Osteoblast (primary cell): ENCODE results near the gene CLPX. TPM values are rescaled to one million over a fixed set of nuclear protein-coding genes. Genes with fewer than 3 reads are reported as not detected.
"Not testable (repeated sequence)": the region's sequence is repeated elsewhere in the genome, so short reads cannot be mapped to it uniquely, and the experiment has no call there.

Experiments used
- DNase-seq: peaks from one replicate; pipeline ENCODE4 v3.0.0; 2011; ENCODE audit warnings: low spot score, mixed read lengths; ENCODE audit not compliant: insufficient read length; ENCODE audit errors: missing footprints
- H2AFZ ChIP-seq: 2 replicates; pipeline ENCODE4 v1.6.0; 2011; ENCODE audit warnings: mild to moderate bottlenecking, low read length
- H3K27ac ChIP-seq: 2 replicates; pipeline ENCODE4 v1.5.1; 2011; ENCODE audit warnings: mild to moderate bottlenecking, low read depth, low read length, moderate library complexity
- H3K27me3 ChIP-seq: 2 replicates; pipeline ENCODE4 v1.6.0; 2012; ENCODE audit warnings: mild to moderate bottlenecking, control low read depth, inconsistent platforms, low read length, moderate library complexity; ENCODE audit not compliant: insufficient read depth
- H3K36me3 ChIP-seq: 2 replicates; pipeline ENCODE4 v1.5.1; 2011; ENCODE audit warnings: mild to moderate bottlenecking, low read length, control low read depth, moderate library complexity; ENCODE audit not compliant: insufficient read depth
- H3K4me1 ChIP-seq: 2 replicates; pipeline ENCODE4 v1.5.1; 2011; ENCODE audit warnings: mild to moderate bottlenecking, low read length, control low read depth, moderate library complexity; ENCODE audit not compliant: insufficient read depth
- H3K4me2 ChIP-seq: 2 replicates; pipeline ENCODE4 v1.6.0; 2011; ENCODE audit warnings: mild to moderate bottlenecking, low read length; ENCODE audit not compliant: insufficient read depth
- H3K4me3 ChIP-seq: fragments of 200-600 bp; sonication (generic); 3 replicates; pipeline ENCODE4 v1.5.1; 2012; ENCODE audit warnings: mild to moderate bottlenecking, low read length, inconsistent platforms; ENCODE audit not compliant: insufficient read depth
- H3K79me2 ChIP-seq: 2 replicates; pipeline ENCODE4 v1.6.0; 2012; ENCODE audit warnings: mild to moderate bottlenecking, low read length, control low read depth, inconsistent platforms; ENCODE audit not compliant: insufficient read depth
- H3K9me3 ChIP-seq: 2 replicates; pipeline ENCODE4 v1.5.1; 2011; ENCODE audit warnings: low read depth, low read length, control low read depth
- H4K20me1 ChIP-seq: 2 replicates; pipeline ENCODE4 v1.6.0; 2012; ENCODE audit warnings: mild to moderate bottlenecking, low read length, control low read depth; ENCODE audit not compliant: insufficient read depth
- CTCF ChIP-seq: IDR thresholded peaks from 2 replicates; pipeline ENCODE4 v1.5.1; 2011; ENCODE audit warnings: mild to moderate bottlenecking, low read depth, low read length, moderate library complexity; ENCODE audit errors: extremely low read depth
- total RNA-seq: library from RNA; depleted of rRNA; stranded (reverse); fragments of >200 nt; gene quantifications from 2 replicates; pipeline ENCODE4 v1.2.3, GENCODE V29; 2012

CLPX gene
- total RNA-seq = 39.5 and 46.7 TPM in 2 replicates

GRCh38 chr15:65184868-65185717 lies at the start of gene CLPX:
Gene CLPX, minus strand, starts transcription at chr15:65185342. Its CDS starts 189 bp downstream, at chr15:65185153.
- no peaks in the 10 kb centered on the region for H3K27me3 ChIP-seq
- peaks cover 3% of the 10 kb centered on the region for H3K4me1 ChIP-seq
- H3K4me2 ChIP-seq = peak within 1 kb of the TSS; percentile 85
- peak within 1 kb of the TSS; percentile 95 for H2AFZ ChIP-seq
- TF ChIP-seq CTCF = no peak
- H3K27ac ChIP-seq = peak within 1 kb of the TSS; percentile 69
- peaks cover 51% of the 10 kb centered on the region for H3K79me2 ChIP-seq
- peaks cover 24% of the 10 kb centered on the region for H4K20me1 ChIP-seq
- peak; percentile 96 for DNase-seq
- H3K36me3 ChIP-seq = peaks cover under 1% of the 10 kb centered on the region
- no peaks in the 10 kb centered on the region for H3K9me3 ChIP-seq
- H3K4me3 ChIP-seq = peak within 1 kb of the TSS; percentile 91

- Histone ChIP-seq H4K20me1 (no peaks in the 10 kb centered on the region), H3K27ac (no peak overlapping the region), H3K79me2 (no peaks in the 10 kb centered on the region), H3K4me3 (no peak overlapping the region), H3K4me1 (no peaks in the 10 kb centered on the region), H2AFZ (no peak overlapping the region), H3K27me3 (no peaks in the 10 kb centered on the region), H3K9me3 (no peaks in the 10 kb centered on the region), H3K4me2 (no peak overlapping the region), H3K36me3 (no peaks in the 10 kb centered on the region)
- no peak for TF ChIP-seq CTCF
- no peak for DNase-seq
Observed at GRCh38 chr15:65233696-65234095, 48.6 kb upstream of the CLPX start.

- Histone ChIP-seq H3K4me1 (no peaks in the 10 kb centered on the region), H4K20me1 (no peaks in the 10 kb centered on the region), H3K4me2 (no peak overlapping the region), H3K36me3 (no peaks in the 10 kb centered on the region), H3K27me3 (no peaks in the 10 kb centered on the region), H3K79me2 (no peaks in the 10 kb centered on the region), H3K27ac (no peak overlapping the region), H2AFZ (no peak overlapping the region), H3K9me3 (no peaks in the 10 kb centered on the region), H3K4me3 (no peak overlapping the region)
- TF ChIP-seq CTCF = no peak
- no peak for DNase-seq
Observed at GRCh38 chr15:65232520-65232919, 47.4 kb upstream of the CLPX start.

GRCh38 chr15:65231306-65231705 lies 46.2 kb upstream of the CLPX start:
- TF ChIP-seq CTCF = no peak
- H3K79me2 ChIP-seq = no peaks in the 10 kb centered on the region
- no peaks in the 10 kb centered on the region for H3K36me3 ChIP-seq
- H3K27me3 ChIP-seq = no peaks in the 10 kb centered on the region
- no peak for DNase-seq
- H2AFZ ChIP-seq = no peak overlapping the region
- no peak overlapping the region for H3K4me3 ChIP-seq
- H4K20me1 ChIP-seq = no peaks in the 10 kb centered on the region
- no peaks in the 10 kb centered on the region for H3K4me1 ChIP-seq
- H3K4me2 ChIP-seq = no peak overlapping the region
- H3K27ac ChIP-seq = no peak overlapping the region
- no peaks in the 10 kb centered on the region for H3K9me3 ChIP-seq

GRCh38 chr15:65226901-65227300 lies 41.8 kb upstream of the CLPX start:
- not testable (repeated sequence) for H3K4me3 ChIP-seq, H3K27me3 ChIP-seq, H3K4me1 ChIP-seq, H3K79me2 ChIP-seq, H3K4me2 ChIP-seq, H2AFZ ChIP-seq, DNase-seq, H3K27ac ChIP-seq, H4K20me1 ChIP-seq, H3K36me3 ChIP-seq, H3K9me3 ChIP-seq
